HG02759 (cell line): ENCODE results near the gene TSNAXIP1.

Experiments
- ATAC-seq: cut with Tn5 transposase; IDR thresholded peaks from one replicate; pipeline ENCODE4 v1.9.1; 2021; ENCODE audit warnings: mild to moderate bottlenecking, moderate library complexity; ENCODE audit not compliant: unreplicated experiment

Gene TSNAXIP1

GRCh38 chr16:67806428-67807147 is at the start of gene TSNAXIP1, which contains the start of gene RANBP10:
TSS of gene TSNAXIP1 (plus strand) at chr16:67806889. CDS start at chr16:67807150, 261 bp downstream.
TSS of gene RANBP10 (minus strand) at chr16:67806560. CDS start at chr16:67806536, 24 bp downstream.
- peak; percentile 90 for ATAC-seq

- ATAC-seq: no peak
These were observed 48.7 kb upstream of the TSNAXIP1 start for GRCh38 chr16:67758006-67758405.

GRCh38 chr16:67758966-67759365 is 47.7 kb upstream of the TSNAXIP1 start:
- ATAC-seq: no peak

- ATAC-seq: no peak
These were observed 46.3 kb upstream of the TSNAXIP1 start for GRCh38 chr16:67760206-67760955.

- ATAC-seq: no peak
These were observed 45.8 kb upstream of the TSNAXIP1 start for GRCh38 chr16:67760956-67761230.

- ATAC-seq: no peak
These were observed 44.8 kb upstream of the TSNAXIP1 start for GRCh38 chr16:67761924-67762323.

- no peak for ATAC-seq
These were observed 44.3 kb upstream of the TSNAXIP1 start for GRCh38 chr16:67762385-67762784.

GRCh38 chr16:67763066-67763465 is 43.6 kb upstream of the TSNAXIP1 start:
- no peak for ATAC-seq

- ATAC-seq: no peak
These were observed 42.5 kb upstream of the TSNAXIP1 start for GRCh38 chr16:67764158-67764667.

- ATAC-seq: no peak
These were observed 40.4 kb upstream of the TSNAXIP1 start for GRCh38 chr16:67766291-67766690.

- ATAC-seq: no peak
These were observed 38.7 kb upstream of the TSNAXIP1 start for GRCh38 chr16:67767953-67768352.

- no peak for ATAC-seq
These were observed 36.2 kb upstream of the TSNAXIP1 start for GRCh38 chr16:67770346-67770991.

- no peak for ATAC-seq
These were observed 33.6 kb upstream of the TSNAXIP1 start for GRCh38 chr16:67773099-67773498.

GRCh38 chr16:67773569-67774456 is 32.9 kb upstream of the TSNAXIP1 start:
- ATAC-seq: no peak

GRCh38 chr16:67774457-67774853 is 32.2 kb upstream of the TSNAXIP1 start:
- no peak for ATAC-seq

- no peak for ATAC-seq
These were observed 31.4 kb upstream of the TSNAXIP1 start for GRCh38 chr16:67775273-67775672.

GRCh38 chr16:67779256-67780014 is 27.3 kb upstream of the TSNAXIP1 start:
- ATAC-seq: no peak

GRCh38 chr16:67780847-67781564 is 25.7 kb upstream of the TSNAXIP1 start:
- ATAC-seq: no peak

- ATAC-seq: no peak
These were observed 25.1 kb upstream of the TSNAXIP1 start for GRCh38 chr16:67781565-67781921.
